OCI-M2 (cell line): Measurements from ENCODE around the gene CHST15.
"Not testable (repeated sequence)": the region's sequence is repeated elsewhere in the genome, so short reads cannot be mapped to it uniquely, and the experiment has no call there.

Experiments used
- DNase-seq: peaks from one replicate; lab custom pipeline; 2025; ENCODE audit not compliant: unreplicated experiment; lab: John Stamatoyannopoulos, UW

Gene CHST15

GRCh38 chr10:124047427-124048152, 45.8 kb downstream of the CHST15 start:
- no peak for DNase-seq

GRCh38 chr10:124045801-124046355, 47.5 kb downstream of the CHST15 start:
- DNase-seq: no peak

- DNase-seq: no peak
Observed at GRCh38 chr10:124045276-124045675, 48.1 kb downstream of the CHST15 start.

- DNase-seq: no peak
Observed at GRCh38 chr10:124044143-124044862, 49.1 kb downstream of the CHST15 start.

GRCh38 chr10:124043310-124044142, 49.9 kb downstream of the CHST15 start:
- no peak for DNase-seq

- no peak for DNase-seq
Observed at GRCh38 chr10:124042656-124043309, 50.6 kb downstream of the CHST15 start.

- no peak for DNase-seq
Observed at GRCh38 chr10:124041675-124042445, 51.5 kb downstream of the CHST15 start.

- no peak for DNase-seq
Observed at GRCh38 chr10:124040451-124041188, 52.8 kb downstream of the CHST15 start.

GRCh38 chr10:124039483-124040013, 53.9 kb downstream of the CHST15 start:
- no peak for DNase-seq

- no peak for DNase-seq
Observed at GRCh38 chr10:124037784-124038183, 55.6 kb downstream of the CHST15 start.

- DNase-seq: no peak
Observed at GRCh38 chr10:124037286-124037685, 56.1 kb downstream of the CHST15 start.

- DNase-seq: no peak
Observed at GRCh38 chr10:124036746-124037145, 56.7 kb downstream of the CHST15 start.

GRCh38 chr10:124035928-124036558, 57.4 kb downstream of the CHST15 start:
- DNase-seq: no peak

GRCh38 chr10:124035306-124035927, 58.0 kb downstream of the CHST15 start:
- no peak for DNase-seq

GRCh38 chr10:124034576-124035305, 58.7 kb downstream of the CHST15 start:
- DNase-seq: not testable (repeated sequence)

GRCh38 chr10:124033887-124034218, 59.5 kb downstream of the CHST15 start:
- DNase-seq: no peak

- no peak for DNase-seq
Observed at GRCh38 chr10:124032971-124033886, 60.2 kb downstream of the CHST15 start.
